ENCODE results near the gene ERGIC1. TPM values are rescaled to one million over a fixed set of nuclear protein-coding genes. Genes with fewer than 3 reads are reported as not detected.

The ERGIC1 gene
- total and polyA plus RNA-seq, 2 of the 13 experiments (the other 11 are each of a cell fraction or from before 2014, with no cell fraction given) = 78.5 to 184 TPM

DNA sequence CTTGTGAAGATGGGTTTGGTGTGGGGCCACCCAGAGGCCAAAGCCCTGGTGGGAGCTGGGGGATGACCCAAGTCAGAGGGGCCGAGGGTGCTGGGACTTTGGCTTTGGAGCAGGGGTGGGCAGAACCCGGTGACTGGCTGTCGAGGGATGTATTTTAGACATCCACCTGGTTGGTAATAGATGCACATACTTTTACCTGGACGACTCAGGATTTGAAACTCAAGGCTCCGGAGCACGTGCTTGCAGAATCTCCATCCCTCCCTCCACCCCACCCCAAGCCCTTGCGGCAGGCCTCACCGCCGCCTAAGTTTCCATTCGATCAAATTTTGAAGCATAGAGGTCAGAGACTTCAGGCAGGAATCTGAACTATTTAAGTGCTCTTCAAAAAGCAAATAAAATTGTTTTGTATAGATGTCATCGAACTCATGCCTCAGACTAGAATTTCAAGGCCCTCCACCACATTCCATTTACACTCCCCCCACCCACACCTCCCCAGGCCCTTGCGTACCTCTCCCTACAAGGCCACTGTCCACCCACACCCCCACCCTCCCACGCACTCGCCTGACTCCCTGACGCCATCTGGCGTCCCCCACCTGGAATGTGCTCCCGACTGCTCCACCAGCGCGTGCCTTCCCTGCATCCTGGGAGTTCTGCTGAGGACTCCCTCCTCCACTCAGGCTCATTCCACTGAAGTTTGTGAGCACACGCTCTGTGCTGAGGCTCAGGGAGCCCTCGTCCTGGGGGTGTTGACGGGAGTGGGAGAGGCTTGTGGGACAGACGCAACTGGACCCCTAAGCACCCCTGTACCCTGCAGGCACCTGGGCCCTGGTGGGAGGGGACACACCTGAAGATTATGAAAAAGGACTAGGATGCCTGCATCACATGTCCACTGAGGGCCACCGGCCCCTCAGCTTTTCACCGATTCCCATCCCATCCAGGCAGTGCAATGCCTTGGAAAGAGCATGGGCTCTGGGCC is 68.7 kb downstream of the ERGIC1 start (continued):
- TF ChIP-seq, protein P1, sequence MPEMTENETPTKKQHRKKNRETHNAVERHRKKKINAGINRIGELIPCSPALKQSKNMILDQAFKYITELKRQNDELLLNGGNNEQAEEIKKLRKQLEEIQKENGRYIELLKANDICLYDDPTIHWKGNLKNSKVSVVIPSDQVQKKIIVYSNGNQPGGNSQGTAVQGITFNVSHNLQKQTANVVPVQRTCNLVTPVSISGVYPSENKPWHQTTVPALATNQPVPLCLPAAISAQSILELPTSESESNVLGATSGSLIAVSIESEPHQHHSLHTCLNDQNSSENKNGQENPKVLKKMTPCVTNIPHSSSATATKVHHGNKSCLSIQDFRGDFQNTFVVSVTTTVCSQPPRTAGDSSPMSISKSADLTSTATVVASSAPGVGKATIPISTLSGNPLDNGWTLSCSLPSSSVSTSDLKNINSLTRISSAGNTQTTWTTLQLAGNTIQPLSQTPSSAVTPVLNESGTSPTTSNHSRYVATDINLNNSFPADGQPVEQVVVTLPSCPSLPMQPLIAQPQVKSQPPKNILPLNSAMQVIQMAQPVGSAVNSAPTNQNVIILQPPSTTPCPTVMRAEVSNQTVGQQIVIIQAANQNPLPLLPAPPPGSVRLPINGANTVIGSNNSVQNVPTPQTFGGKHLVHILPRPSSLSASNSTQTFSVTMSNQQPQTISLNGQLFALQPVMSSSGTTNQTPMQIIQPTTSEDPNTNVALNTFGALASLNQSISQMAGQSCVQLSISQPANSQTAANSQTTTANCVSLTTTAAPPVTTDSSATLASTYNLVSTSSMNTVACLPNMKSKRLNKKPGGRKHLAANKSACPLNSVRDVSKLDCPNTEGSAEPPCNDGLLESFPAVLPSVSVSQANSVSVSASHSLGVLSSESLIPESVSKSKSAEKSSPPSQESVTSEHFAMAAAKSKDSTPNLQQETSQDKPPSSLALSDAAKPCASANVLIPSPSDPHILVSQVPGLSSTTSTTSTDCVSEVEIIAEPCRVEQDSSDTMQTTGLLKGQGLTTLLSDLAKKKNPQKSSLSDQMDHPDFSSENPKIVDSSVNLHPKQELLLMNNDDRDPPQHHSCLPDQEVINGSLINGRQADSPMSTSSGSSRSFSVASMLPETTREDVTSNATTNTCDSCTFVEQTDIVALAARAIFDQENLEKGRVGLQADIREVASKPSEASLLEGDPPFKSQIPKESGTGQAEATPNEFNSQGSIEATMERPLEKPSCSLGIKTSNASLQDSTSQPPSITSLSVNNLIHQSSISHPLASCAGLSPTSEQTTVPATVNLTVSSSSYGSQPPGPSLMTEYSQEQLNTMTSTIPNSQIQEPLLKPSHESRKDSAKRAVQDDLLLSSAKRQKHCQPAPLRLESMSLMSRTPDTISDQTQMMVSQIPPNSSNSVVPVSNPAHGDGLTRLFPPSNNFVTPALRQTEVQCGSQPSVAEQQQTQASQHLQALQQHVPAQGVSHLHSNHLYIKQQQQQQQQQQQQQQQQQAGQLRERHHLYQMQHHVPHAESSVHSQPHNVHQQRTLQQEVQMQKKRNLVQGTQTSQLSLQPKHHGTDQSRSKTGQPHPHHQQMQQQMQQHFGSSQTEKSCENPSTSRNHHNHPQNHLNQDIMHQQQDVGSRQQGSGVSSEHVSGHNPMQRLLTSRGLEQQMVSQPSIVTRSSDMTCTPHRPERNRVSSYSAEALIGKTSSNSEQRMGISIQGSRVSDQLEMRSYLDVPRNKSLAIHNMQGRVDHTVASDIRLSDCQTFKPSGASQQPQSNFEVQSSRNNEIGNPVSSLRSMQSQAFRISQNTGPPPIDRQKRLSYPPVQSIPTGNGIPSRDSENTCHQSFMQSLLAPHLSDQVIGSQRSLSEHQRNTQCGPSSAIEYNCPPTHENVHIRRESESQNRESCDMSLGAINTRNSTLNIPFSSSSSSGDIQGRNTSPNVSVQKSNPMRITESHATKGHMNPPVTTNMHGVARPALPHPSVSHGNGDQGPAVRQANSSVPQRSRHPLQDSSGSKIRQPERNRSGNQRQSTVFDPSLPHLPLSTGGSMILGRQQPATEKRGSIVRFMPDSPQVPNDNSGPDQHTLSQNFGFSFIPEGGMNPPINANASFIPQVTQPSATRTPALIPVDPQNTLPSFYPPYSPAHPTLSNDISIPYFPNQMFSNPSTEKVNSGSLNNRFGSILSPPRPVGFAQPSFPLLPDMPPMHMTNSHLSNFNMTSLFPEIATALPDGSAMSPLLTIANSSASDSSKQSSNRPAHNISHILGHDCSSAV (CRISPR knock-in tag; IDR thresholded peaks at IDR 0.05; ENCODE audit: borderline replicate concordance) = no peak
- no peak for TF ChIP-seq ZNF121 (CRISPR knock-in tag; IDR thresholded peaks at IDR 0.05)
- TF ChIP-seq, protein P2, sequence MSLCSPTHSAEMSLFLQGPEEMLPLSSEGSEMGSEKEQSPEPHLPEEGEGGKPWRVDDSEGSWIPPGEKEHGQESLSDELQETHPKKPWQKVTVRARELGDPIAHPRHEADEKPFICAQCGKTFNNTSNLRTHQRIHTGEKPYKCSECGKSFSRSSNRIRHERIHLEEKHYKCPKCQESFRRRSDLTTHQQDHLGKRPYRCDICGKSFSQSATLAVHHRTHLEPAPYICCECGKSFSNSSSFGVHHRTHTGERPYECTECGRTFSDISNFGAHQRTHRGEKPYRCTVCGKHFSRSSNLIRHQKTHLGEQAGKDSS (CRISPR knock-in tag; IDR thresholded peaks at IDR 0.05; ENCODE audit: borderline replicate concordance, low read depth) = no peak
- TF ChIP-seq HOXA5 (CRISPR knock-in tag; IDR thresholded peaks at IDR 0.05) = peak; percentile 62; the same call in 1 of the 2 replicates
- TF ChIP-seq ZNF850 (CRISPR knock-in tag; conservative IDR thresholded peaks at IDR 0.05) = no peak
- TF ChIP-seq WIZ (CRISPR knock-in tag; IDR thresholded peaks at IDR 0.05) = no peak
- TF ChIP-seq, protein P3, sequence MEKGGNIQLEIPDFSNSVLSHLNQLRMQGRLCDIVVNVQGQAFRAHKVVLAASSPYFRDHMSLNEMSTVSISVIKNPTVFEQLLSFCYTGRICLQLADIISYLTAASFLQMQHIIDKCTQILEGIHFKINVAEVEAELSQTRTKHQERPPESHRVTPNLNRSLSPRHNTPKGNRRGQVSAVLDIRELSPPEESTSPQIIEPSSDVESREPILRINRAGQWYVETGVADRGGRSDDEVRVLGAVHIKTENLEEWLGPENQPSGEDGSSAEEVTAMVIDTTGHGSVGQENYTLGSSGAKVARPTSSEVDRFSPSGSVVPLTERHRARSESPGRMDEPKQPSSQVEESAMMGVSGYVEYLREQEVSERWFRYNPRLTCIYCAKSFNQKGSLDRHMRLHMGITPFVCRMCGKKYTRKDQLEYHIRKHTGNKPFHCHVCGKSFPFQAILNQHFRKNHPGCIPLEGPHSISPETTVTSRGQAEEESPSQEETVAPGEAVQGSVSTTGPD (CRISPR knock-in tag; IDR thresholded peaks at IDR 0.05) = no peak
- TF ChIP-seq, protein P4, sequence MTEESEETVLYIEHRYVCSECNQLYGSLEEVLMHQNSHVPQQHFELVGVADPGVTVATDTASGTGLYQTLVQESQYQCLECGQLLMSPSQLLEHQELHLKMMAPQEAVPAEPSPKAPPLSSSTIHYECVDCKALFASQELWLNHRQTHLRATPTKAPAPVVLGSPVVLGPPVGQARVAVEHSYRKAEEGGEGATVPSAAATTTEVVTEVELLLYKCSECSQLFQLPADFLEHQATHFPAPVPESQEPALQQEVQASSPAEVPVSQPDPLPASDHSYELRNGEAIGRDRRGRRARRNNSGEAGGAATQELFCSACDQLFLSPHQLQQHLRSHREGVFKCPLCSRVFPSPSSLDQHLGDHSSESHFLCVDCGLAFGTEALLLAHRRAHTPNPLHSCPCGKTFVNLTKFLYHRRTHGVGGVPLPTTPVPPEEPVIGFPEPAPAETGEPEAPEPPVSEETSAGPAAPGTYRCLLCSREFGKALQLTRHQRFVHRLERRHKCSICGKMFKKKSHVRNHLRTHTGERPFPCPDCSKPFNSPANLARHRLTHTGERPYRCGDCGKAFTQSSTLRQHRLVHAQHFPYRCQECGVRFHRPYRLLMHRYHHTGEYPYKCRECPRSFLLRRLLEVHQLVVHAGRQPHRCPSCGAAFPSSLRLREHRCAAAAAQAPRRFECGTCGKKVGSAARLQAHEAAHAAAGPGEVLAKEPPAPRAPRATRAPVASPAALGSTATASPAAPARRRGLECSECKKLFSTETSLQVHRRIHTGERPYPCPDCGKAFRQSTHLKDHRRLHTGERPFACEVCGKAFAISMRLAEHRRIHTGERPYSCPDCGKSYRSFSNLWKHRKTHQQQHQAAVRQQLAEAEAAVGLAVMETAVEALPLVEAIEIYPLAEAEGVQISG (CRISPR knock-in tag; IDR thresholded peaks at IDR 0.05) = peak; percentile 26; the same call in 1 of the 2 replicates
- peak; percentile 19 for TF ChIP-seq SKI (IDR thresholded peaks at IDR 0.05; ENCODE audit: partially characterized antibody)
- no peak for TF ChIP-seq TSC22D2 (CRISPR knock-in tag; IDR thresholded peaks at IDR 0.05; ENCODE audit: borderline replicate concordance)
- no peak for TF ChIP-seq ARNT (IDR thresholded peaks at IDR 0.05)
- TF ChIP-seq, protein P5, sequence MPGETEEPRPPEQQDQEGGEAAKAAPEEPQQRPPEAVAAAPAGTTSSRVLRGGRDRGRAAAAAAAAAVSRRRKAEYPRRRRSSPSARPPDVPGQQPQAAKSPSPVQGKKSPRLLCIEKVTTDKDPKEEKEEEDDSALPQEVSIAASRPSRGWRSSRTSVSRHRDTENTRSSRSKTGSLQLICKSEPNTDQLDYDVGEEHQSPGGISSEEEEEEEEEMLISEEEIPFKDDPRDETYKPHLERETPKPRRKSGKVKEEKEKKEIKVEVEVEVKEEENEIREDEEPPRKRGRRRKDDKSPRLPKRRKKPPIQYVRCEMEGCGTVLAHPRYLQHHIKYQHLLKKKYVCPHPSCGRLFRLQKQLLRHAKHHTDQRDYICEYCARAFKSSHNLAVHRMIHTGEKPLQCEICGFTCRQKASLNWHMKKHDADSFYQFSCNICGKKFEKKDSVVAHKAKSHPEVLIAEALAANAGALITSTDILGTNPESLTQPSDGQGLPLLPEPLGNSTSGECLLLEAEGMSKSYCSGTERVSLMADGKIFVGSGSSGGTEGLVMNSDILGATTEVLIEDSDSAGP (CRISPR knock-in tag; IDR thresholded peaks at IDR 0.05; ENCODE audit: borderline replicate concordance) = peak; percentile 53
